HEK293 (cell line): ENCODE results near the gene CCDC63.

Experiments used
- CTCF ChIP-seq: fragments of 450-650 bp; formaldehyde crosslinking; IDR thresholded peaks from 2 replicates; pipeline ENCODE4 v1.5.1; 2016; ENCODE audit warnings: missing biosample characterization, missing genetic modification characterization
- MEIS1 ChIP-seq: sonication (generic); formaldehyde crosslinking; IDR thresholded peaks from 2 replicates; pipeline ENCODE4 v1.8.1; 2022; ENCODE audit warnings: missing genetic modification reagents, mild to moderate bottlenecking, borderline replicate concordance
- REST ChIP-seq: fragments of 450-650 bp; formaldehyde crosslinking; IDR thresholded peaks from 2 replicates; pipeline ENCODE4 v1.5.1; 2016; ENCODE audit warnings: missing biosample characterization, missing genetic modification characterization
- SP2 ChIP-seq: fragments of 450-650 bp; formaldehyde crosslinking; IDR thresholded peaks from 2 replicates; pipeline ENCODE4 v1.5.1; 2016; ENCODE audit warnings: missing biosample characterization, missing genetic modification characterization
- ZEB2 ChIP-seq: fragments of 450-650 bp; formaldehyde crosslinking; IDR thresholded peaks from 2 replicates; pipeline ENCODE4 v1.5.1; 2016; ENCODE audit warnings: missing biosample characterization, missing genetic modification characterization
- ZFP37 ChIP-seq: fragments of 450-650 bp; formaldehyde crosslinking; IDR thresholded peaks from 2 replicates; pipeline ENCODE4 v1.5.1; 2016; ENCODE audit warnings: missing biosample characterization, missing genetic modification characterization
- ZNF114 ChIP-seq: fragments of 450-650 bp; formaldehyde crosslinking; IDR thresholded peaks from 2 replicates; pipeline ENCODE4 v1.5.0; 2017; ENCODE audit warnings: missing biosample characterization, missing genetic modification characterization
- ZNF404 ChIP-seq: fragments of 450-650 bp; formaldehyde crosslinking; IDR thresholded peaks from 2 replicates; pipeline ENCODE4 v1.5.1; 2017; ENCODE audit warnings: missing biosample characterization, missing genetic modification characterization
- ZNF639 ChIP-seq: fragments of 450-650 bp; formaldehyde crosslinking; IDR thresholded peaks from 2 replicates; pipeline ENCODE4 v1.5.1; 2016; ENCODE audit warnings: missing biosample characterization, missing genetic modification characterization
- ZNF660 ChIP-seq: fragments of 450-650 bp; IDR thresholded peaks from 2 replicates; pipeline ENCODE4 v1.5.1; 2018; ENCODE audit warnings: missing biosample characterization, mild to moderate bottlenecking, missing genetic modification characterization
- ZNF747 ChIP-seq: fragments of 450-650 bp; formaldehyde crosslinking; IDR thresholded peaks from 2 replicates; pipeline ENCODE4 v1.5.1; 2016; ENCODE audit warnings: missing biosample characterization, missing genetic modification characterization
- ZSCAN30 ChIP-seq: fragments of 450-650 bp; IDR thresholded peaks from 2 replicates; pipeline ENCODE4 v1.5.1; 2018; ENCODE audit warnings: missing biosample characterization, mild to moderate bottlenecking, missing genetic modification characterization, moderate library complexity

- TF ChIP-seq ZNF660 (tag by site-specific recombination) (no peak), CTCF (tag by site-specific recombination) (no peak), ZFP37 (tag by site-specific recombination) (no peak), ZNF404 (tag by site-specific recombination) (no peak), ZNF747 (no peak), ZEB2 (tag by site-specific recombination) (no peak), ZNF114 (tag by site-specific recombination) (no peak), REST (tag by site-specific recombination) (no peak), SP2 (tag by site-specific recombination) (no peak), ZNF639 (tag by site-specific recombination) (no peak), MEIS1 (CRISPR knock-in tag) (no peak), ZSCAN30 (tag by site-specific recombination) (no peak)
These were observed 22.4 kb upstream of the CCDC63 start for GRCh38 chr12:110824342-110824741.
